NCI-H2107 treated with DMSO at 0.1 percent for 48 hours (cell line): ENCODE measurements around the gene CCDC3.
"Not testable (repeated sequence)": the region's sequence is repeated elsewhere in the genome, so short reads cannot be mapped to it uniquely, and the experiment has no call there.

Source experiments
- DNase-seq: peaks from one replicate; lab custom pipeline; 2025; ENCODE audit not compliant: unreplicated experiment; lab: John Stamatoyannopoulos, UW

The CCDC3 gene

DNA sequence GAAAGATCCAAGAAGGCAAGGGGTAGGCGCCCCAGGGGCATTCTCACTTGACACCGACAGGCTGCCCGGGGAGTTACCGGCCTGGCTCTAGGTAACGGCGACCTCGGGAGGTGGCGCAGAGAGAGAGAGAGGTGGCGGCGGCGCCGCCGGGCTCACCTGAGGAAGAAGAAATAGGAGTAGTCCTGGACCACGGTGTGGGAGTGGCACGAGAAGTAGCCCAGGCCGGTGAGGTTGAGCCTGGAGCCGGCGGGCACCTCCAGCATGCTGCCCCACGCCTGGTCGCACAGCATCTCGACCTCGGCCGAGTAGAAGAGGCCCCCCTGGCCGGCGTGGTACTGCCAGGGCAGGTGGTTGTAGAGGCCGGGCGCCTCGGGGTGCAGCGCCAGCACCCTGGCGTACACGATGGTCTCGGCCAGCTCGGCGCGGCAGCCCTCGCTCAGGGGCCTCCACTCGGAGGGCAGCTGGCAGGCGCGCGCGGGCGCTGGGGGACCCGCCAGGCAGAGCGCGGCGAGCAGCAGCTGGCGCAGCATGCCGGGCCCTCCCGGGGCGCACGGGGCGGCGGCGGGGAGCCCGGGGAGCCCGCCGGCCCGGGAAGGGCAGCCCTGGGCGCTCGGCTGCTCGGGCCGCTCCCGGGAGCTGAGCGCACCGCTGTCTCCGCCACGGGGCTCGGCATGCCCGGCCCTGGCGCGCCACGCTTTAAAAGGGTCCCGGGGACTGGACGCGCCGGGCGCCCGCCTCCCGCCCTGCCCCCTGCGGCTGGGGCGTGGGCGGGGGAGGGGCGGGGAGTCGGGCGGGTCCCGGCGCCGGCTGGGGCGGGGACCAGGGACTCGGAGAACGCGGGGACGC lies at the start of gene CCDC3:
CCDC3 (minus strand) TSS at position 673 of the 846 bp plus-strand sequence; CDS start at position 530, 143 bp downstream.
- no peak for DNase-seq

DNA sequence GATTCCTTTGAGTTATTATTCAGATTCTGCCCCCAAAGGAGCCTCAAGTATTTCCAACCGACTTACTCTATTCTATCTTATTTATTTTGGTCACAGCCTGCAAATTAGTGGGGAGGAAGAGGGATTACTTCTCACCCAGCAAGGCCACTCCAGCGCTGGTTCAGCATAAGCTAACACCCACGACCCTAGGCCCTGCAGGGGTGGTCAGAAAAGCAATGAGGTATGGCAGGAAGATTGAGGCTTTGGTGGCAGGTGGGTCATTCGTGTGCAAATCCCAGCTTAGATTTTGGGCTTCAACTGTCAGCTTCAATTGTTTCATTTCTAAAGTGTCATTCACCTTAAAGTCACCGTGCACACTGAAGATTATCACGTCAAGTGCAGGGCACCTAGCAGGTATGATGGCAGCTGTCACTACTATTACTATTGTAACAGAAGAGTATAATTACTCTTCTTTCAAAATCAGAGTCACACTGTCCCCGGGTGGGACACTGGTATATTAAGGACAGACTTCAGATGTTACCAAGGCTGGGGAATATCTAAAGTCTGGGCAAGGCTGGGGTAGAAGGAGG lies 49.7 kb upstream of the CCDC3 start:
- no peak for DNase-seq

DNA sequence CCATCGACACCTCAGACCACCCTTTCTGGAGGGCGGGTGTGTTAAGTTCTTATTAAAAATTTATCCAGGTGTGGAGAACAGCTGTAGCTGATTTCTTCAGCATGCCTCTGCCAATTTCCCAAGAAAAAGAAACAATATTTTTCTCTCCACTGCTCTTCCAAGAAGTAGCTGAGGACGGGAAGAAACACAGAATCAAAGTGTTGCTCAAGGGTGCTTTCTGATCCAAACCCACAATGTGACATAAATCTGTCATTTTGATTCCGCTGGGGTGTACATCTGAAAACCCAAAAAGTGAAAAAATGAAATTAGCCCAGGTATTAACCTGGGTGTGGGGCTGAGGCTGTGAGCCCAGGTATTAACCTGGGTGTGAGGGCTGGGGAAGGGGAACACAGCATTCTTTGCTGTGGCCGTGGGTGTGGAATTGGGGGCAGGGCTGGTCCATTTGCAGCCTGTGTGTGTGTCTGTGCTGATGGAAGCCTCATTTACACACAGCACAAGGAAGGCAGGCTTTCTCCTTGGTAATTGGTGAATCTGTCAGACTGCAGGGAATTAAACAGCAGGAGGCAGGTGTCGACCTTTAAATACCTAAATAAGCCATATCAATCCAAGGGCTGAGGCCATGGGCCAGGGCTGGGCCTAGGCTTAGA lies 48.4 kb upstream of the CCDC3 start:
- DNase-seq: no peak

DNA sequence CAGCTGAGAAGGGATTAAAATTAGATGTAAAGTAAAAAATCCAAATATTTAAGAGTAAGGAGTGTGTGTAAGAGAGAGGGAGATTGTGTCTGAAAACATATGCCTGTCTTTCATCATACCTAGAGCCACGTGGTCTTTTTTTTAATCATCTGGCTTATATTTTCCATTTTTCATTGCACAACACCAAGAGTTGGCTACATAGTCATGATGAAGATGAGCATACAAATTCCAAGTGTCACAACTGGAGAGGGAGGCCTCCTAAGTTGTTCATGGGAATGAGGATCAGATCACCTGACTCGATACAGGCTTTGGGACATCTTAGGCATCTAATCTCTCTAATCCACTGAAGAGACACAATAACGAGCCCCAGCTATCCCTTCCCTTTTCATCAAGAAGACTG lies 47.2 kb upstream of the CCDC3 start:
- DNase-seq: no peak

DNA sequence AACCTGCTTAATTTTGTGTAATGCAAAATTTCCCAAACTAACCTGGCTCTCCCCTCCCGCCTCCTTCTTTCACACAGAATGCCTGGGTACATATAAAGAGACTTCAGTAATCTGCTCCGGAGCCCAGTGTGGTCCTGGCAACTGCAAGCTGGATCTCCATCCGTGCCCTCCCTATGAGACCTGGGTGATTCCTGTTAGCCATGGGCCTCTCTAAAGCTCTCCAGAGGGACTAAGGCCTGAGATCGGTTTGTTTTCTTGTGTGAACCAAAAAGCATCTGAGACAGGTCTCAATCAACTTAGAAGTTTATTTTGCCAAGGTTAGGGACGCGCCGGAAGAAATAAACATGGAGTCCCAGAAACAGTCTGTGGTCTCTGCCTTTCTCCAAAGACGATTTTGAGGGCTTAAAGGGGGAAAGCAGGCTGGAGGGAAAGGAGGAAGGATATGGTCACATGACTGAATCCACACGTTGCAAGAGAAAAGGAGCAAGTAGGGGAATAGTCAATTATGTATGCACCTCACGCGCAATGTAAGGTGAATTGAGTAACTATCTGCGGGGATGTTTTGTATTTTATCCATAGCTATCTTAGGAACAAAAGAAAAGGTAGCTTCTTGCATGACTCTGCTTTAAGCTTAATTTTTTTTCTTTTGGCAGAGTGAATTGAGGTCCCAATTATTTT lies 46.2 kb upstream of the CCDC3 start:
- no peak for DNase-seq

GRCh38 chr10:13046851-13047528 lies 45.5 kb upstream of the CCDC3 start:
- DNase-seq: no peak

DNA sequence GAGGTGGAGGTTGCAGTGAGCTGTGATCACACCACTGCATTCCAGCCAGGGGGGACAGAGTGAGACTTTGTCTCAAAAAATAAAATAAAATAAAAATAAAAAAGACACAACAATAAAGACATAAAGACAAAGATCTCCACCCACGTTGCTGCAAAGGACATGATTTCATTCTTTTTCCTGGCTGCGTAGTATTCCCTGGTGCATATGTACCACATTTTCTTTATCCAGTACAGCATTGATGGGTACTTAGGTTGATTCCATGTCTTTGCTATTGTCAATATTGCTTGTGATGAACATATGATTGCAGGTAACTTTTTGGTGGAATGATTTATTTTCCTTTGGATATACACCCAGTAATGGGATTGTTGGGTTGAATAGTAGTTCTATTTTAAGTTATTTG lies 42.0 kb upstream of the CCDC3 start:
- DNase-seq: no peak

- DNase-seq: no peak
Measured at GRCh38 chr10:13039761-13040160, 38.2 kb upstream of the CCDC3 start.

- no peak for DNase-seq
Measured at GRCh38 chr10:13038391-13038790, 36.9 kb upstream of the CCDC3 start.

GRCh38 chr10:13037832-13038231 lies 36.3 kb upstream of the CCDC3 start:
- no peak for DNase-seq

- DNase-seq: no peak
Measured at GRCh38 chr10:13036841-13037240, 35.3 kb upstream of the CCDC3 start.

DNA sequence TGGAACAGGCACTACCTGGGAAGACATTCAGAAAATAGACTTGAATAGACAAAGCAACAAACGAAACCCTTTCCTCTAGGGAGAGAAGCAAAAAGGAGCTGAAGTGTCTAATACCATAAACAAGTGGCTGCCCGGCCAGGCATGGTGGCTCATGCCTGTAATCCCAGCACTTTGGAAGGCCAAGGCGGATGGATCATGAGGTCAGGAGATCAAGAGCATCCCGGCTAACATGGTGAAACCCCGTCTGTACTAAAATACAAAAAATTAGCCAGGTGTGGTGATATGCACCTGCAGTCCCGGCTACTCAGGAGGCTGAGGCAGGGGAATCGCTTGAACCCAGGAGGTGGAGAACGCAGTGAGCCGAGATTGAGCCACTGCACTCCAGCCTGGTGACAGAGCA lies 34.2 kb upstream of the CCDC3 start:
- not testable (repeated sequence) for DNase-seq

GRCh38 chr10:13026873-13027272 lies 25.4 kb upstream of the CCDC3 start:
- no peak for DNase-seq

GRCh38 chr10:13023754-13024153 lies 22.2 kb upstream of the CCDC3 start:
- DNase-seq: no peak

GRCh38 chr10:13019280-13019679 lies 17.8 kb upstream of the CCDC3 start:
- no peak for DNase-seq

DNA sequence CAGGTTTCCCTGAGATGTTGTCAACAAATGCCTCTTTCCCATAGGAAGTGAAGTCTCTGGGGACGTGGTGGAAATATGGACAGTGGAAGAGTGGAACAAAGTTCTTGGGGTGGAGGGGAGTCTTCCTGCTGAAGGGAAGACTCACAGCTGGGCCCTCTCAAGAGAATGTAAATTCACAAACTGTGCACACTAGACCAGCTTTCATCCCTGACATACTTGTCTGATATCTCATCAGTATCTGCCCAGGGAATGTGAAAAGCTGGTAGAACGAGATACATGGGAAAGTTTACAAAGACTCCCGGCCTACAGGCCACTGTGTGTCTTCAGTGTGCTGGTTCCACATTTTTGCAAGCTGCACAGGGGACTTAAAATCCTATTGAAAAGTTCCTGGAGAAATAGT lies 16.7 kb upstream of the CCDC3 start:
- DNase-seq: no peak

GRCh38 chr10:13016886-13017285 lies 15.4 kb upstream of the CCDC3 start:
- no peak for DNase-seq

GRCh38 chr10:13016426-13016825 lies 14.9 kb upstream of the CCDC3 start:
- no peak for DNase-seq

DNA sequence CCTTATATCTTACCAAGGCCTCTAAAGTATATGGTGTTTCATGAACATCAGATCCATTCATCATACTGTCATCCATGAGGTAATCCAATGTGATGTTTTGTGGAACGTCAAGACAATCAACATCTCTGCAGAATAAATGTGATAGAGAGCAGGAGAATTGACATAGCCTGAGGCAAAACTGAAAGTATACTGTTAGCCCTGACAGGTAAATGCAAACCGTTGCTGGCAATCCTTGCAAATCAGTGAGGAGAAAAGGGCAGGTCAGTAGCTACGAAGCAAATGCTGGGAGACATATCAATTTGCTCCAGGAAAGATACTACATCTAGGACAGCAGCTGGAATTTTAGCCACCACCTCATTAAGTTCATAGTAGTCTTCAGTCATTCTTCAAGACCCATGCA lies 4.5 kb upstream of the CCDC3 start:
- no peak for DNase-seq

GRCh38 chr10:13003759-13004158 lies 2.2 kb upstream of the CCDC3 start:
- no peak for DNase-seq

DNA sequence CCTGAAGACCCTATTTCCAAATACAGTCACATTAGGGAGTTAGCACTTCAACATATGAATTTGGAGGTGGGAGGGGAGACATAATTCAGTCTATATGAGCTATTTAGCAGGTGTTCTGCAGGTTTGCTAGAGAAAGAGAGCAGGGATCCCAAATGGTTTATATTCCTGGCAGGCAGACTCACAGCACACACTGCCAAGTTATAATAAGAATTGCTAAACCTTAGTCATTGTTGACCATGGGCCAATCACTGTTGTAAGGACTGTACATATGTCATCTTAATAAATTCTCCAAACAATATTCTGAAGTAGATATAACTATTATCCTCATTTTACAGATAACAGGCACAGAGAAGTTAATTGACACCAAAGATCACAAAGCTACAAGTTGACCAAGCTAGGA lies 1.5 kb upstream of the CCDC3 start:
- DNase-seq: no peak
